Gastrocnemius medialis (tissue), 4 donors: ENCODE data around the gene ST7. TPM values are rescaled to one million over a fixed set of nuclear protein-coding genes. Genes with fewer than 3 reads are reported as not detected.

Source experiments
- ATAC-seq, 2 donors: fragments of 150-250 bp; one replicate each; pipeline ENCODE4 v1.9.1; 2016
- DNase-seq, 2 donors: peaks; one replicate each; pipeline ENCODE4 v3.0.0-alpha.2; 2019
- H3K27ac ChIP-seq, 4 donors: fragments of 200-600 bp; sonication (generic); 1 replicate in 1 of 4; 2 replicates in 3 of 4; pipeline ENCODE4 v1.5.1; 2016 to 2018; ENCODE audit warnings: mild to moderate bottlenecking in 2 of 4, moderate library complexity in 1 of 4
- H3K27me3 ChIP-seq, 3 donors: fragments of 200-600 bp; sonication (generic) in 2 of 3; 1 replicate in 1 of 3; 2 replicates in 2 of 3; pipeline versions ENCODE4 v1.5.1 to v1.6.0; 2016 to 2019; ENCODE audit warnings: mild to moderate bottlenecking in 1 of 3, moderate library complexity in 1 of 3
- H3K36me3 ChIP-seq, 2 donors: fragments of 200-600 bp; sonication (generic) in 1 of 2; one replicate each; pipeline ENCODE4 v1.5.1; 2017 to 2018
- H3K4me1 ChIP-seq, 2 donors: fragments of 200-600 bp; sonication (generic) in 1 of 2; one replicate each; pipeline ENCODE4 v1.5.1; 2016 to 2017; ENCODE audit warnings: mild to moderate bottlenecking in 2 of 2
- H3K4me3 ChIP-seq, 4 donors: fragments of 200-600 bp; sonication (generic) in 3 of 4; 1 replicate in 1 of 4; 2 replicates in 3 of 4; pipeline ENCODE4 v1.5.1; 2016 to 2019; ENCODE audit warnings: mild to moderate bottlenecking in 2 of 4
- H3K9me3 ChIP-seq, 3 donors: fragments of 200-600 bp; sonication (generic) in 2 of 3; 1 replicate in 1 of 3; 2 replicates in 2 of 3; pipeline ENCODE4 v1.5.1; 2016 to 2019
- CTCF ChIP-seq, 5 experiments: fragments of 450-650 bp in 3 of 5; fragments of 200-600 bp in 2 of 5; sonication (generic) in 2 of 5; IDR thresholded peaks in 4 of 5; conservative IDR thresholded peaks in 1 of 5; 1 replicate in 4 of 5; 2 replicates in 1 of 5; pipeline ENCODE4 v1.5.1; 2016 to 2019; ENCODE audit warnings: antibody characterized with exemption in 5 of 5, mild to moderate bottlenecking in 3 of 5, moderate library complexity in 3 of 5
- POLR2A ChIP-seq, 2 donors: fragments of 450-650 bp; IDR thresholded peaks; one replicate each; pipeline ENCODE4 v1.6.1; 2017; ENCODE audit warnings: antibody characterized with exemption in 2 of 2, mild to moderate bottlenecking in 2 of 2, moderate library complexity in 2 of 2
- in situ Hi-C, 4 donors: fragments of 200-750 bp; cut with MboI; loops; one replicate each; pipeline versions ENCODE4 v1.15.0 to v1.8.0; 2017; ENCODE audit warnings: low sequenced_read_pairs in 4 of 4
- intact Hi-C: fragments of 100-400 bp; cut with DNase I; formaldehyde crosslinking; loops from one replicate; pipeline ENCODE4 v1.15.1; 2023; ENCODE audit warnings: low total_unique reads
- total RNA-seq, 4 donors: library from RNA; depleted of rRNA; stranded (reverse); fragments of >200 nt; gene quantifications; one replicate each; pipeline versions ENCODE4 v1.1.0 to v1.2.3, GENCODE V29; 2016

The ST7 gene
- total RNA-seq, 4 donors from 2014 or later: 5.5 to 14.5 (median 11.9) TPM

- H3K4me1 ChIP-seq: peaks cover 3 to 6% of the 10 kb centered on the region in 2 donors
- H3K4me3 ChIP-seq: no peak overlapping the region
- no peak for ATAC-seq
- H3K9me3 ChIP-seq: no peaks in the 10 kb centered on the region
- intact Hi-C loops: loop anchor here (5.0 kb wide), 1 partner anchor 56 kb away; no protein-coding TSS in a partner anchor
- H3K27ac ChIP-seq: no peak overlapping the region
- H3K27me3 ChIP-seq: no peaks in the 10 kb centered on the region
- DNase-seq: no peak
- in situ Hi-C loops: loop anchor here (5.0 to 10.0 kb wide), 5 partner anchors 61 to 139 kb away; no protein-coding TSS in a partner anchor
- H3K36me3 ChIP-seq: no peaks in the 10 kb centered on the region
- TF ChIP-seq POLR2A (IDR thresholded peaks at IDR 0.05): no peak
- TF ChIP-seq CTCF (IDR thresholded peaks at IDR 0.05 in 4 of 5, conservative IDR thresholded peaks at IDR 0.05 in 1 of 5): peak in 3 of 5 experiments; percentile 12 to 52 (median 28)
Measured at GRCh38 chr7:116988363-116988989, 35.2 kb downstream of the ST7 start.

GRCh38 chr7:116990056-116990455, 36.8 kb downstream of the ST7 start:
- Histone ChIP-seq H3K27ac (no peak overlapping the region), H3K9me3 (no peaks in the 10 kb centered on the region), H3K27me3 (no peaks in the 10 kb centered on the region), H3K4me1 (peaks cover 3 to 6% of the 10 kb centered on the region in 2 donors), H3K36me3 (no peaks in the 10 kb centered on the region), H3K4me3 (no peak overlapping the region)
- in situ Hi-C loops (no loop called here), intact Hi-C loops (no loop called here)
- no peak for ATAC-seq
- no peak for DNase-seq
- TF ChIP-seq POLR2A (IDR thresholded peaks at IDR 0.05): no peak
- TF ChIP-seq CTCF (IDR thresholded peaks at IDR 0.05 in 4 of 5, conservative IDR thresholded peaks at IDR 0.05 in 1 of 5): no peak

GRCh38 chr7:116991233-116991632, 37.9 kb downstream of the ST7 start:
- no peak for ATAC-seq
- no peaks in the 10 kb centered on the region for H3K36me3 ChIP-seq
- H3K4me3 ChIP-seq: no peak overlapping the region
- in situ Hi-C loops: no loop called here
- TF ChIP-seq CTCF (IDR thresholded peaks at IDR 0.05 in 4 of 5, conservative IDR thresholded peaks at IDR 0.05 in 1 of 5): no peak
- no peak for TF ChIP-seq POLR2A (IDR thresholded peaks at IDR 0.05)
- H3K27ac ChIP-seq: no peak overlapping the region
- DNase-seq: no peak
- intact Hi-C loops: no loop called here
- H3K27me3 ChIP-seq: no peaks in the 10 kb centered on the region
- no peaks in the 10 kb centered on the region for H3K9me3 ChIP-seq
- peaks cover 3 to 6% of the 10 kb centered on the region in 2 donors for H3K4me1 ChIP-seq

- H3K4me3 ChIP-seq: no peak overlapping the region
- TF ChIP-seq CTCF (IDR thresholded peaks at IDR 0.05 in 4 of 5, conservative IDR thresholded peaks at IDR 0.05 in 1 of 5): no peak
- no peak for TF ChIP-seq POLR2A (IDR thresholded peaks at IDR 0.05)
- ATAC-seq: no peak
- H3K27me3 ChIP-seq: no peaks in the 10 kb centered on the region
- in situ Hi-C loops: no loop called here
- no peaks in the 10 kb centered on the region for H3K36me3 ChIP-seq
- H3K27ac ChIP-seq: no peak overlapping the region
- no peaks in the 10 kb centered on the region for H3K4me1 ChIP-seq
- intact Hi-C loops: no loop called here
- no peak for DNase-seq
- H3K9me3 ChIP-seq: no peaks in the 10 kb centered on the region
Measured at GRCh38 chr7:116994611-116995010, 41.3 kb downstream of the ST7 start.

- H3K27ac ChIP-seq: no peak overlapping the region
- no peaks in the 10 kb centered on the region for H3K4me1 ChIP-seq
- no peak overlapping the region for H3K4me3 ChIP-seq
- intact Hi-C loops (no loop called here), in situ Hi-C loops (no loop called here)
- H3K27me3 ChIP-seq: no peaks in the 10 kb centered on the region
- DNase-seq: no peak
- no peaks in the 10 kb centered on the region for H3K9me3 ChIP-seq
- H3K36me3 ChIP-seq: no peaks in the 10 kb centered on the region
- no peak for TF ChIP-seq POLR2A (IDR thresholded peaks at IDR 0.05)
- TF ChIP-seq CTCF (IDR thresholded peaks at IDR 0.05 in 4 of 5, conservative IDR thresholded peaks at IDR 0.05 in 1 of 5): no peak
- no peak for ATAC-seq
Measured at GRCh38 chr7:116997972-116998371, 44.7 kb downstream of the ST7 start.
